Adrenal gland (tissue), 12 donors: ENCODE measurements around the gene SPOCK2. TPM values are rescaled to one million over a fixed set of nuclear protein-coding genes. Genes with fewer than 3 reads are reported as not detected.

Experiments
- DNase-seq, 7 donors: peaks; one replicate each; pipeline ENCODE4 v3.0.0-alpha.2; 2019 to 2020
- H3K27ac ChIP-seq, 5 donors: fragments of 200-600 bp; sonication (generic) in 4 of 5; 1 replicate in 3 of 5; 2 replicates in 2 of 5; pipeline versions ENCODE4 v1.5.1 to v1.8.0; 2016 to 2020; ENCODE audit warnings: mild to moderate bottlenecking in 1 of 5
- H3K27me3 ChIP-seq: fragments of 200-600 bp; 2 replicates; pipeline ENCODE4 v1.8.0; 2021
- H3K36me3 ChIP-seq, 2 donors: fragments of 200-600 bp; replicated peaks in 1 of 2; 1 replicate in 1 of 2; 2 replicates in 1 of 2; pipeline versions ENCODE4 v1.5.1 to v1.8.0; 2018 to 2022
- H3K4me1 ChIP-seq, 2 donors: fragments of 200-600 bp; replicated peaks in 1 of 2; 1 replicate in 1 of 2; 2 replicates in 1 of 2; pipeline versions ENCODE4 v1.5.1 to v1.8.0; 2018 to 2021
- H3K4me3 ChIP-seq, 4 donors: fragments of 200-600 bp; sonication (generic) in 3 of 4; one replicate each; pipeline ENCODE4 v1.5.1; 2016 to 2018
- H3K9me3 ChIP-seq, 3 donors: fragments of 200-600 bp; sonication (generic) in 1 of 3; replicated peaks in 1 of 3; 1 replicate in 2 of 3; 2 replicates in 1 of 3; pipeline versions ENCODE4 v1.5.1 to v1.8.0; 2016 to 2021
- CTCF ChIP-seq, 6 experiments: fragments of 450-650 bp in 4 of 6; fragments of 200-600 bp in 2 of 6; sonication (generic) in 1 of 6; IDR thresholded peaks; 1 replicate in 5 of 6; 2 replicates in 1 of 6; pipeline versions ENCODE4 v1.5.1 to v1.8.0; 2016 to 2021; ENCODE audit warnings: antibody characterized with exemption in 6 of 6, mild to moderate bottlenecking in 2 of 6, moderate library complexity in 1 of 6
- POLR2A ChIP-seq, 2 donors: fragments of 450-650 bp; IDR thresholded peaks; one replicate each; pipeline ENCODE4 v1.6.1; 2017; ENCODE audit warnings: antibody characterized with exemption in 2 of 2, mild to moderate bottlenecking in 2 of 2, moderate library complexity in 1 of 2
- WGBS, 4 donors: extraction: QIAGEN DNeasy Blood & Tissue Kit in 2 of 4; methylation state at CpG; one replicate each; pipeline versions ENCODE4 v1.1.5 to v1.1.7; 2013 to 2017; 5-methylcytosine and 5-hydroxymethylcytosine counted together
- intact Hi-C, 2 donors: fragments of 100-400 bp; cut with DNase I; formaldehyde crosslinking; loops; one replicate each; pipeline versions ENCODE4 v1.14.1 to v1.15.0; 2022 to 2023
- polyA plus RNA-seq, 3 donors: library from polyadenylated mRNA; stranded (reverse); fragments of 200-250 nt in 2 of 3; fragments of 350-450 nt in 1 of 3; fragmentation: Illumina TruSeq in 1 of 3; extraction: RNeasy Lipid Tissue Mini Kit (QIAGEN cat#74804) in 1 of 3; gene quantifications; one replicate each; pipeline ENCODE4 v1.2.3, GENCODE V29; 2013 to 2014
- total RNA-seq, 9 donors: library from RNA; depleted of rRNA in 4 of 9; stranded (reverse); fragments of >200 nt in 4 of 9; fragments of 120-200 nt in 1 of 9; fragmentation: NEBNext Ultra II Directional in 1 of 9; extraction: Animal tissue kit (Norgen Biotek cat#: 25700) in 1 of 9; gene quantifications; one replicate each; pipeline versions ENCODE4 v1.1.0 to v1.2.4, GENCODE V29; 2013 to 2023
- donor health status: healthy with polysubstance abuse.
- donor health status: Bipolar disorder and iron deficiency.
- donor health status: DM: yes; HTN: yes; CAD: no.
- donor health status: DM: no; HTN: no; CAD: no.
- donor health status: DM: no; HTN: no; CAD: no.
- donor health status: DM: yes; HTN: yes; CAD: no.

Gene SPOCK2
- total and polyA plus RNA-seq, 12 donors = 11.7 to 68.9 (median 37.4) TPM

GRCh38 chr10:72083790-72084459 is 4.4 kb downstream of the SPOCK2 start:
- intact Hi-C loops = no loop called here
- Histone ChIP-seq H3K4me1 (peaks cover 26 to 39% of the 10 kb centered on the region in 2 donors), H3K27me3 (no peaks in the 10 kb centered on the region), H3K36me3 (no peaks in the 10 kb centered on the region), H3K9me3 (no peaks in the 10 kb centered on the region), H3K4me3 (no peak overlapping the region), H3K27ac (no peak overlapping the region)
- DNase-seq = peak in 1 of 7 donors; percentile 12
- WGBS, 4 donors = 89 to 93% (median 92%) methylated on average over 13 to 16 of the region's 16 CpGs
- no peak for TF ChIP-seq CTCF (IDR thresholded peaks at IDR 0.05)
- TF ChIP-seq POLR2A (IDR thresholded peaks at IDR 0.05) = no peak

- intact Hi-C loops = no loop called here
- Histone ChIP-seq H3K4me1 (peaks cover 20 to 31% of the 10 kb centered on the region in 2 donors), H3K27me3 (no peaks in the 10 kb centered on the region), H3K9me3 (no peaks in the 10 kb centered on the region), H3K4me3 (no peak overlapping the region), H3K36me3 (no peaks in the 10 kb centered on the region), H3K27ac (no peak overlapping the region)
- peak in 1 of 7 donors; percentile 5 for DNase-seq
- WGBS, 4 donors = 92 to 98% (median 93%) methylated on average over 6 of the region's 6 CpGs
- TF ChIP-seq POLR2A (IDR thresholded peaks at IDR 0.05) = no peak
- TF ChIP-seq CTCF (IDR thresholded peaks at IDR 0.05) = no peak
These were observed 5.2 kb downstream of the SPOCK2 start for GRCh38 chr10:72082856-72083789.

- Histone ChIP-seq H3K36me3 (no peaks in the 10 kb centered on the region), H3K9me3 (no peaks in the 10 kb centered on the region), H3K27me3 (no peaks in the 10 kb centered on the region), H3K27ac (no peak overlapping the region), H3K4me3 (no peak overlapping the region), H3K4me1 (peaks cover 10 to 25% of the 10 kb centered on the region in 2 donors)
- intact Hi-C loops = no loop called here
- WGBS, 4 donors = 77 to 84% (median 79%) methylated on average over 13 to 14 of the region's 14 CpGs
- no peak for TF ChIP-seq POLR2A (IDR thresholded peaks at IDR 0.05)
- TF ChIP-seq CTCF (IDR thresholded peaks at IDR 0.05) = no peak
- DNase-seq = peak in 1 of 7 donors; percentile 13
These were observed 6.4 kb downstream of the SPOCK2 start for GRCh38 chr10:72081772-72082590.

- Histone ChIP-seq H3K4me1 (peaks cover 2 to 20% of the 10 kb centered on the region in 2 donors), H3K27me3 (no peaks in the 10 kb centered on the region), H3K4me3 (no peak overlapping the region), H3K36me3 (no peaks in the 10 kb centered on the region), H3K9me3 (no peaks in the 10 kb centered on the region), H3K27ac (no peak overlapping the region)
- DNase-seq = peak in 1 of 7 donors; percentile 18
- no peak for TF ChIP-seq POLR2A (IDR thresholded peaks at IDR 0.05)
- WGBS, 4 donors = 71 to 80% (median 75%) methylated on average over 8 to 9 of the region's 9 CpGs
- intact Hi-C loops = no loop called here
These were observed 7.1 kb downstream of the SPOCK2 start for GRCh38 chr10:72081210-72081609.
